ENCODE data around the gene ATM.
A peak's percentile ranks its signal among the peaks of the same experiment; 100 is the strongest.
"Not testable (repeated sequence)": the region's sequence is repeated elsewhere in the genome, so short reads cannot be mapped to it uniquely, and the experiment has no call there.

Gene ATM

DNA sequence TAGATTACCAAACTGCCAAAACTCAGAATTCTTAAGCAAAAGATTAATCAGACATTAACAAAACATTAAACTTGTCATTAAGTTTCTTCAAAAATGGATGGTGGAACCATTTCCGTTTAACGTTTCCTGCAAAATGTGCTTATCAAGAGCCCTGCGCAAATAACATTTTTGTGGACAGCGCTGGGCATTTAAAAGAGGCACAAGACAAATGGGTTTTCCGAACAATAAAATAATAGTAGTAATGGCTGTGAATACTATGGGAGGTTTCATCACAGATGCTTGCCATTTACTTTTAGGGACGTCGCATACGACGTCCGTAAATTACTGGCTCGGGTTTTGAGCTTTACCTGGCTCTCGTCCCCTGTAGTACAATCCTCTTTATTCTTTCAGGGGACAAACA lies 1.5 kb upstream of the ATM start:
- no peak for DNase-seq

DNA sequence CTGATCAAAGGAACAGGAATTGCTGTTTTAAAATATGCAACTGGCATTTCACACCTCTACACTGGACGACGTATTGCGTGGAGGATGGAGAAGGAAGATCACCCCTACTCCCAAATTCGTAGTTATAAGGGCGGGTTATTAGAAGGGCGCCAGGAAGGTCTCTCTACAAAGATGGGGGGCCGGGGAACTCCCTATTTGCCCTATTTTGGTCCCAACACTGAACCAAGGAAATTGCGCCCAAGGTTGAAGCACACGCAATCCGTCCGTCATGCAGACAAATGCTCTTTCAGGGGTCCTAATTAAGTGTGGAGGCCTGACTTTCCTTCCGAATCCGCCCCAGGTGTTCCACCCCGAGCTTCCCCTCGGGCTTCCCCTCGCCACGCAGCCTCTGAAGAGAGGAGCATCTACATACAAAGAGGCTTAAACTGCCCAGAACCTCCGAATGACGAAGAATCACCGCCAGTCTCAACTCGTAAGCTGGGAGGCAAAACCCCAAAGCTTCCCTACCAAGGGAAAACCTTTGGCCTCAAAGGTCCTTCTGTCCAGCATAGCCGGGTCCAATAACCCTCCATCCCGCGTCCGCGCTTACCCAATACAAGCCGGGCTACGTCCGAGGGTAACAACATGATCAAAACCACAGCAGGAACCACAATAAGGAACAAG lies 825 bp upstream of the ATM start:
- DNase-seq = no peak

DNA sequence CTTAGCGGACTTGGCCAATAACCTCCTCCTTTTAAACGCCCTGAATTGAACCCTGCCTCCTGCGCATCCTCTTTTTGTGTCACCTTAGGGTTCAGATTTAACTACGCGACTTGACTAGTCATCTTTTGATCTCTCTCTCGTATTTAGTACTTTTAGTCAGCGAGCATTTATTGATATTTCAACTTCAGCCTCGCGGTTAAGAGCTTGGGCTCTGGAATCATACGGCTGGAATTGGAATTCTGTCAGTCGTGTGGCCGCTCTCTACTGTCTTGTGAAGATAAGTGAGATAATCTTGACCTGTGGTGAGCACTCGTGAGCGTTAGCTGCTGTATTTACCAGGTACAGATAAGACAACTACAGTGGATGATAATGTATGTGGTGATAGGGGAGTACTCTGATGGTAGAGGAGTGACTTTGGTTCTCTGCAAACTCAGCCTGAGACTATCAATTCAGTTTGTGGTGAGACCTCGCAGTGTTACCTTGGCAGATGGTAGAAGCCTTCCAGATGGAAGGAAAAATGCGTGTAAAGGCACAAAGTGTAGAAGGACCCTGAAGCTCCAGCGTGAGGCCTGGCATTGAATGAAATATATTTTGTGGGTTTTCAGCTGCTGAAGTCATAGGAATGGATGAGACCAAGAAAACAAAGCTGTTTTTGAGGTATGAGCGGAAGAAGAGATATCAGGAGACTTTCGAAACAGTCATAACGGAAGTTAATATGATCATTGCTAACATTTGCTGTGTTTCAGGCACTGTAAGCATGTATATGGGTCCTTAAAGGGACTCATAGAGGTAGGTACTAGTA lies 682 bp downstream of the ATM start:
- peak; percentile 14 to 15 for DNase-seq

DNA sequence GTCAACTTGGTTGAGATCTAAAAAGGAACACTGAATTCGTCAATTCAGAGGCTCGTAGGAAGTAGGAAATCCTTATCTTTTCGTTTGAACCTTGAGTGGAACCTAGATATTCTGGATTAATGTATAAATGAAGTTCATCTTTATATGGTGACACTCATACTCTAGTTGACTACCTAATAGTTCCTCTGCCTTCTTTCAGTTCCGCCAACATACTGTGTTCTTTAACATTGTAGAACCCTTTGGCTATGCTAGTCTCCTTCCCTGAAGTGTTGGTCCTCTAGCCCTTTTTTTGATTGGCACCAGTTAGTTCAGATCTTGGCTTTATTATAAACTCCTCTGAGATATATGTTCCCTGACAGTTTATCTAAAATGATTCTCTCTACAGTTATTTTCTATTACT lies 1.5 kb downstream of the ATM start:
- no peak for DNase-seq

DNA sequence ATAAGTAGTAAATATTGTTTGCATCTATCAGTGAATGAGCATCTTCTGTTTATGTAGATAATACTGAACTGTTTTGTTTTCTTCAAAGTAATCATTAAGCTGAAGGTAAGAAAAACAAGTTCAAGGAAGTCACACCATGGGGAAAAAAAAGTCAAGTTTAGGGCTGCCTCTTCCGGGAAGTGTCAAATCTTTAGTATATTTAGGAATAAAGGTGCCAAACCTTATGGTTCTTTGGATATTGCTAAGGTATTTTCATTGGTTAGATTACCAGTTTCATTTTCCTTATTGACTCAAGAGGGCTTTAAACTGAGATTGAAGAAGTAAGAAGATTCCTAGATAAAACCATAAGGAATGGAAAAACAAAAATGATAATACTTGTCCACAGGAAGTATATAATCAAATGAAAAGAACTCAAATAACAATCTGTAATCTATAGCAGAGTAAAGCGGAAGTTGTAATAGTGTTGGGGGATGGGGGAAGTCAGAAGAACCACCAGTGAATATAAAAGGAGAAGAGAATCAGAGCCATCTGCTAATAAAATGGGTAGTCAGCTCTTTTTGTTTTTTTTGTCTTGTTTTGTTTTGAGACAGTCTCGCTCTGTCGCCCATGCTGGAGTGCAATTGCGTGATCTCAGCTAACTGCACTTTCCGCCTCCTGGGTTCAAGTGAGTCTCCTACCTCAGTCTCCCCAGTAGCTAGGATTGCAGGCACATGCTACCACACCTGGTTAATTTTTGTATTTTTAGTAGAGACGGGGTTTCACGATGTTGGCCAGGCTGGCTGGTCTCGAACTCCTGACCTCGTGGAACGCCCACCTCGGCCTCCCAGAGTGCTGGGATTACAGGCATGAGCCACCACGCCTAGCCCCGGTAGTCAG lies 2.3 kb downstream of the ATM start:
- peak; percentile 8 to 19 for DNase-seq

DNA sequence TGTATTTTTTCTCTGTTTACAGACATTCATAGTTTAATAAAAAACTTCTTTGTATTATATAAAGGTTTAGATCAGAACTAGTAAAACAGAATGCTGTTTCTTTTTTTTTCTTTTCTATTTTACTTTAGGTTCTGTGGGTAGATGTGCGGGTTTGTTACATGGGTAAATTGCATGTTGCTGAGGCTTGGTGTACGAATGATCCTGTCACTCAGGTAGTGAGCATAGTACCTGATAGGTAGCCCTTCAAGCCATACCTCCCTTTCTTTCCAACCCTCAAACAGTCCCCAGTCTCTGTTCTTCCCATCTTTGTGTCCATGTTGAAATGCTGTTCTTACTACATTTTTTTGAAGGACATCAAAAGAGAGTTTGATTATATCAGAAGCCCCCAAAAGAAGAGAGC lies 3.2 kb downstream of the ATM start:
- DNase-seq = no peak

DNA sequence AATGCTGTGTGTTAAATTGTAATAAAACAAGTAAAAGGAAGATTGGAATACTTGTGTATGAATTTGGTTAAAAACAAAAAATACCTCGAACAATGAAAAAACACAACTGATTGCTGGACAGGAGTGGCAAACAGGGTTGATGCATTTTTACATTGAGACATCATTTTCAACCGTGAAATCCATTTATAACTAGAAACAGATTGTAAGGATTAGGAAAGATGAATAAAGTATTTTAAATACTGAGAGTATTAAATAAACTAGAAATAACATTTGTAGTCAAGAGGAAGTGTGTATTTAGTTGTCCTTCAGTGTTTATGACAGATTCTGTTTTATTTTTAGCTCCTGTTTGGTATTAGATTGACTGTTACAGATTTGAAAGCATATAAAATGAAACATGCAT lies 5.4 kb downstream of the ATM start:
- no peak for DNase-seq

DNA sequence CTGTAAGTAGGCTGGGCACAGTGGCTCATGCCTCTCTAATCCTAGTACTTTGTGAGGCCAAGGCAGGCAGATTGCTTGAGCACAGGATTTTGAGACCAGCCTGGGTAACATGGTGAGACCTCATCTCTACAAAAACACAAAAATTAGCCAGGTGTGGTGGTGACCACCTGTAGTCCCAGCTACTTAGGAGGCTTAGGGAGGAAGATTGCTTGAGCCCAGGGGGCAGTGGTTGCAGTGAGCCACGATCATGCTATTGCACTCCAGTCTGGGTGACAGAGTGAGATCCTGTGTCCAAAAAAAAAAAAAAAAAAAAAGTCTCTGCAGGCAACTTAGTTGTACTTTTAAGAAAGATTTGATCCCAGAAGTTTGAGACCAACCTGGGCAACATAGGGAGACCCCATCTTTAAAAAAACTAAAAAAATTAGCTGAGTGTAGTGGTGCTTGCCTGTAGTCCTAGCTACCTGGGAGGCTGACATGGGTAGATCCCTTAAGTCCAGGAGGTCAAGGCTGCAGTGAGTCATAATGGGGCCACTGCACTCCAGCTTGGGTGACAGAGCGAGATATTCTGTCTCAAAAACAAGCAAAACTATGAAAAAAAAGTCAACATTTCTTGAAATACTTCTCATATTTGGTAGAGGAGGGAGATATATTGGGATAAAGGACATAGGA lies 10.5 kb downstream of the ATM start:
- DNase-seq = no peak

DNA sequence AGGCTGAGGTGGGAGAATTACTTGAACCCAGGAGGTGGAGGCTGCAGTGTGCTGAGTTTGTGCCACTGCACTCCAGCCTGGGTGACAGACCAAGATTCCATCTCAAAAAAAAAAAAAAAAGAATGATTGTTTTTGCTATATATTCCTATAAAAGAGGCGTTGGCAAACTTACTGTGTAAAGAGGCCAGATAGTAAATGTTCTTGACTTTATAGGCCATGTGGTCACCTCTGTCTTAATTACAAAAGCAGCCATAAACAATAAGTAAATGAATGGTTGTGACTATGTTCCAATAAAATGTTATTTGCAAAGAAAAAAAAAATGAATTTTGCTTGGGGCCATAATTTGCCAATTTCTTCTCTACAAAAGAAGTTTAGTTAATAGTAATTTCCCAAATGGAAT lies 12.3 kb downstream of the ATM start:
- no peak for DNase-seq

DNA sequence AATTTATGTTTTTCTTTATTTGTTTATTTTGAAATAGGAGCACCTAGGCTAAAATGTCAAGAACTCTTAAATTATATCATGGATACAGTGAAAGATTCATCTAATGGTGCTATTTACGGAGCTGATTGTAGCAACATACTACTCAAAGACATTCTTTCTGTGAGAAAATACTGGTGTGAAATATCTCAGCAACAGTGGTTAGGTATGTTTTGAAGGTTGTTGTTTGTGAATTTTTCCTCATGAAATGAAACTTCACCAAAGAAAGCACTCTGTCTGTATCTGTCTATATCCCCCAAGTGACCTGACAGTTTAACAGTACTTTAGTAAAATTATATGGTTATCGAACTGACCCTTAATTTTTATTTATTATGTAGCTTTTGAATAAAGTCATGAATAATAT lies 12.8 kb downstream of the ATM start:
- no peak for DNase-seq

DNA sequence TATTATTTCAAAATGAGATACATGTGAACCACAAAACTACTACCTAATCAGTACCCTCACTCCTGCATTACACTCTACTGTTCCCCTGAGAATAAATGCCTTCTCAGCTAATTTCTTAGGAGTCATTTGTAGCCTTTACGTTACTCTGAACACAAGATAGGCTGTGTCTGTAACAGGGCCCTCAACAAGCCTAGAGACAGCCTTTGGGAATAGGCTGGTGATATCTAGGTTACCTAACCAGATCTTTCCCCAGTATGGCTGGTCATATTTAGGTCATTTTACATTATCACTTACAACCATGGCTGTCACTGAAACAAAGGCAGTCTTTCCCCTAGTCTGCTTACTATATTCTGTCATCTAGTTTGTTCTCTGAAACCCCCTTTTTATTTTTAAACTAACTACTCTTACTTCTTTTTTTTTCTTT lies 14.2 kb downstream of the ATM start:
- DNase-seq = peak in 1 of 2 donors; percentile 2

DNA sequence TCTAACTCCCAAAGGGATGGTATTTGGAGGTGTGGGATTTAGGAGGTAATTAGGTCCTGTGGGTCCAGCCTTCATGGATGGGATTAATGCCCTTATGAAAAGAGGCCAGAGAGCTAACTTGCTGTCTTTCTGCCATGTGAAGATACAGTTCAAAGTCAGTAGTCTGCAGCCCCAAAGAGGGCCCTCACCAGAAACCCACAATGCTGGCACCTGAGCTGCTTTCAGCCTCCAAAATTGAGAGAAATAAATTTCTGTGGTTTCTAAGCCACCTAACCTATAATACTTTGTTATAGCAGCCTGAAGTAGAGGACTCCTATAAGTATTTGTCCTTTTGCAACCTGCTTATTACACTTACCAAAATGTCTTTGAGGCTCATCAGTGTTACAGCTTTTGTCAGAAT lies 16.2 kb downstream of the ATM start:
- no peak for DNase-seq

DNA sequence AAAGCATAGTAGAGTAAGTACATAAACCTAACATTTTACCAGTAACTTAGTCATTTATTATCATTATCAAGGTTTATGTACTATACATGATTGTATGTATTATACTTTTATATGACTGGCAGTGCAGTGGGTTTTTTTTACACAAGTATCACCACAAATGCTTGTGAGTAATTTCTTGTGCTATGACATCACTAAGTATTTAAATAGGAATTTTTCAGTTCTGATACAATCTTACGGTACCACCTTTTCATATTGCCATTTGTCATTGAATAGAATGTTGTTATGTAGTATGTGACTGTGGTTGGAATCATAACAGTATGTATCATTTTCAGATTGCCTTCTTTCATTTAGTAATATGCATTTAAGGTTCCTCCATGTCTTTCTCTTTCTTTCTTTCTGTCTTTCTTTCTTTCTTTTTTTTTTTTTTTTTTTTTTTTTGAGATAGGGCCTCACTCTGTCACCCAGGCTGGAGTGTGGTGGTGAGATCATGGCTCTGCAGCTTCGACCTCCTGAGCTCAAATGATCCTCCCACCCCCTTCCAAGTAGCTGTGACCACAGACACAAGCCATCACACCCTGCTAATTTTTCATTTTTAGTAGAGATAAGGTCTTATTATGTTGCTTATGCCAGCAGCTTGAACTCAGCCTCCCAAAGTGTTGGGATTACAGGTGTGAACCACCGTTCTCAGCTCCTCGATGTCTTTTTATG lies 18.6 kb downstream of the ATM start:
- peak in 1 of 2 donors; percentile 12 for DNase-seq

DNA sequence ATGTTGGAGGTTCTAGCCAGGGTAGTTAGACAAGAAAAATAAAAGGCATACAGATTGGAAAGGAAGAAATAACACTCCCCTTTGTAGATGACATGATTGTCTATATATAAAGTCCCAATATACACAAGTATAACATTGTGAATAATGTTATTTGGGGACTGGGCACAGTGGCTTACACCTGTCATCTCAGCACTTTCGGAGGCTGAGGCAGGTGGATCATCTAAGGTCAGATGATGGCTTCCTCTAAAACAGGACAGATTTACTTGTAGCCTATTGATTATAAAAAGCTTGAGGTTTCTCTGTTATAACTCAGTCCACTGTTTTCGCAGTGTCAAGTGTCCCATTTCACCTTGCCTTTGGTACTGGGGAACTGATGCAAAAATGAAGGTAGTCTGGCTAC lies 19.6 kb downstream of the ATM start:
- no peak for DNase-seq

DNA sequence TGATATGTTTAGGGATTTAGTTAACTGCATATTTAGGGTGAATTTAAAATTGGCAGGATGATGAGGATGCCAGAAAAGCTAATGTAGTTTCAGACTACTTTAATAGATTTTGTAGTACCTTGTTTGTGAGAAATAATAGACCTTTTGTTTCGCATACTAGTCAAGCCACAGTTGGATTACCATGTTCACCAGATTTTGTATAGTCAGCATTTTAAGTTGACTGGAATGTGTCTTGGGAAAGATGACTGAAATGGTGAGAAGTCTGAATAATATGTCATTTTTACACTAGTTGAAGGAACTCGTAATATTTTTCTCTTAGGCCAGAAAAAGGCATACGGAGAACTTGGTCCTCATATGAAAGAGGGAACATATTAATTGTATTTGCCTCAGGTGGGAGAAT lies 23.4 kb downstream of the ATM start:
- DNase-seq = no peak

DNA sequence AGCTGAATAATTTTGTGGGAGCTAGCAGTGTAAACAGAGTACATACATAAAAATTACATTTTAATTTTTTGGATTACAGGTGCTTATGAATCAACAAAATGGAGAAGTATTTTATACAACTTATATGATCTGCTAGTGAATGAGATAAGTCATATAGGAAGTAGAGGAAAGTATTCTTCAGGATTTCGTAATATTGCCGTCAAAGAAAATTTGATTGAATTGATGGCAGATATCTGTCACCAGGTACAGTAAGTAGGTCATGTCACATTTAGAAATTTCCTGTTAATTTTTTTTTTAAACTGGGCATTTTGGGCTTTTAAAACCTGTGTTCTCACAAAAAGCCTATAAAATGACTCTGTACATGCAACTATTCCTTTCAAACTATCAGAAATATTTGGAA lies 24.0 kb downstream of the ATM start:
- DNase-seq = no peak

DNA sequence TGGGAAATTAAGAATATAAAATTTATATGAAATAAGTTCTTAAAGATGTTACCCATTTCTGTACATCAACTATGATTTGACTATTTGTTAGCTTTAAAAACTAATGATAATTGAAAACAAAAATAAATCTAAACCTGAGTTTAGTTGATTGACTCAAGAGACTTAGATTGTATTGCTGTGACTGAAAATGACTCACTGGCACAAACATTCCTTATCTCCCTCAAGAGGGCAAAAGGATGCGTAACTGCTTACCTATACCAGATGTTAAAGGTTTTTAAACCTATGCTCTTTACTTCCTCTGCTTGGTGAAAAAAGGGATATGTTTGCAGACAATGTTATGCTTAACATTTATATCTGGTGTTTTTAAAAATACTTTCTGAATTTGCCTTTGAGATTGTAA lies 30.3 kb downstream of the ATM start:
- DNase-seq = no peak

DNA sequence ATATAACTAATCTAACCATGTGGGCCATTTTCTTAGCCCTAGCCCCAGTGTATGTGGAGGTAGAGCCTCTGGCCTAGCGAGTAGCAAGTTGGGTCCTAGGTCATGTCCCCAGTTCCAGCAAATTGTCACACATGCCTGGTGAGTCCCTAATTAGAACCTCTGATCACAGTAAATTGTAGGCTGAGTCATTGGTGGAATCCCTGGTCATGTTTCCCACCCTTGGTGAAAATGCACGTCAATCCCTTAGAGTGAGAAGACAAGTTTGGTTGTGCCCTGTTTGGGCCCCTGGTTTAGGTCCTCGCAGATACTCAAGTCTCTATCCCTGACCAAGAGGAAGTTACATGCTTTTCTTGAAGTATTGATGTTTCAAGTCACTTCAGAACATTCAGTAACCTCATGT lies 46.7 kb downstream of the ATM start:
- DNase-seq = no peak

DNA sequence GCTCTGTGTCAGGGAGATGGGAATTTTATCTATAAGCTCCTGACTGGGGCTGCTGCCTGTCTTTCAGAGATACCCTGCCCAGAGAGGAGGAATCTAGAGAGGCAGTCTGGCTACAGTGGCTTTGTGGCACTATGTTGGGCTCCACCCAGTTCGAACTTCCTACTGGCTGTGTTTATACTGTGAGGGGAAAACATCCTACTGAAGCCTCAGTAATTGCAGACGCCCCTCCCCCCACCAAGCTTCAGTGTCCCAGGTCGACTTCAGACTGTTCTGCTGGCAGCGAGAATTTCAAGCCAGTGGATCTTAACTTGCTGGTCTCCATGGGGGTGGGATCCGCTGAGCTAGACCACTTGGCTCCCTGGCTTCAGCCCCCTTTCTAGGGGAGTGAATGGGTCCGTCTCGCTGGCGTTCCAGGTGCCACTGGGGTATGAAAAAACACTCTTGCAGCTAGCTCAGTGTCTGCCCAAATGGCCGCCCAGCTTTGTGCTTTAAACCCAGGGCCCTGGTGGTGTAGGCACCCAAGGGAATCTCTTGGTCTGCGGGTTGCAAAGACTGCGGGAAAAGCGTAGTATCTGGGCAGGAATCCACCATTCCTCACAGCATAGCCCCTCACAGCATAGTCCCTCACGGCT lies 54.2 kb downstream of the ATM start:
- not testable (repeated sequence) for DNase-seq

DNA sequence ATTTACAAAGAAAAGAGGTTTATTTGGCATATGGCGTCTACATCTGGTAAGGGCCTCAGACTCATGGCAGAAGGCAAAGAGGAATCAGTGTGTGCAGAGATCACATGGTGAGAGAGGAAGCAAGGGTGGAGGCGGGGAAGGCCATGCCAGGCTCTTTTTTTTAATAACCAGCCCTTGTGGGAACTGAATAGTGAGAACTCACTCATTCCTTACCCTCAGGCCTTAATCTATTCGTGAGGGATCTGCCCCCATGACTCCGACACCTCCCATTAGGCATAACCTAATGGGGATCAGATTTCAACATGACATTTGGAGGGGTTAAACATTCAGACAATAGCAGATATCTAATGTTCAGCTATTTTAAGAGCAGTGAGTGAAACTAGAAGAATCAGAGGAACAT lies 55.7 kb downstream of the ATM start:
- DNase-seq = no peak

DNA sequence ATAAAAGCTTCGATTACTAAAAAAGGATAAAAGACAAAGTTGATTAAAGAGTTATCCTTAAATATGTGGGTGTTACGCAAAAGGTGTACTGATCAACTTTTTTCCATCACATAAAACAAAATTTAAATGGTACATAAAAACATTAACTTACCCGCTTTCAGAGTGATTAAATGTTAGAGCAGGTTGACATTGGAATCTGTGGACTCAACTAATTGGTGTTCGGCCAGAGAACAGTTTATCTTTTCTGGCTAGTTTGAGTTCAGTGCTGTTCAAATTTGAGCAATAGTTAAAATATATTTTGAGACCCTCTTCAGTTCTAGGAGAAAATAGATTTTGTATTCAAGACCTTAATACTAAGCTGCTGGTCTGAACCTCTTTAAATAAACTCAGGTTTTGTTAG lies 56.1 kb downstream of the ATM start:
- no peak for DNase-seq

DNA sequence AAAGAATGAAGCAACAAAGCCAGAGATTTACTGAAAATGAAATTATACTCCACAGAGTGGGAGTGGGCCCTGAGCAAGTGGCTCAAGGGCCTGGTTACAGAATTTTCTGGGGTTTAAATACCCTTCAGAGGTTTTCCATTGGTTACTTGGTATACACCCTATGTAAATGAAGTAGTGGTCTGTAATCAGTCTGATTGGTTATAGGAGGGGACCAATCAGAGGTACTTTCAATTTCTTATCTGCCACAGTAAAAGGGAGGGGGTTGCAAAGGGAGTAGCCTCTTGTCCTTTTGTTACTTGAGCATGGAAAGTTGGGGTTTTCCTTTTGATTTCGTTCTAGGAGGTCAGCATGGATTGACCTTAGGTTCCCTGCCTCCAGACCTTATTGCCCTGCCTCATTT lies 63.5 kb downstream of the ATM start:
- no peak for DNase-seq

Measured in activated CD4-positive, alpha-beta T cell treated with anti-CD3 and anti-CD28 coated beads for 4 hours (primary cell).